IMR-90 (cell line): ENCODE measurements around the gene OR13C5.

ENCODE experiments used
- BHLHE40 ChIP-seq: fragments of 150-350 bp; IDR thresholded peaks from 2 replicates; pipeline ENCODE4 v1.6.1; 2016; ENCODE audit warnings: mild to moderate bottlenecking, low read depth, low read length
- MAZ ChIP-seq: IDR thresholded peaks from 2 replicates; pipeline ENCODE4 v1.6.1; 2012; ENCODE audit warnings: low read depth, mild to moderate bottlenecking, low read length, improper control_type of control experiment, moderate library complexity, borderline replicate concordance
- MXI1 ChIP-seq: IDR thresholded peaks from 2 replicates; pipeline ENCODE4 v1.6.1; 2012; ENCODE audit warnings: low read depth, mild to moderate bottlenecking, low read length, moderate library complexity, borderline replicate concordance
- NFE2L2 ChIP-seq: fragments of 150-350 bp; IDR thresholded peaks from 2 replicates; pipeline ENCODE4 v1.6.1; 2016; ENCODE audit warnings: low read depth, mild to moderate bottlenecking, low read length
- POLR2A ChIP-seq: IDR thresholded peaks from 2 replicates; pipeline ENCODE4 v1.6.1; 2012; ENCODE audit warnings: mild to moderate bottlenecking, low read depth, low read length
- RAD21 ChIP-seq: IDR thresholded peaks from 2 replicates; pipeline ENCODE4 v1.6.1; 2012; ENCODE audit warnings: low read length, improper control_type of control experiment
- RCOR1 ChIP-seq: IDR thresholded peaks from 2 replicates; pipeline ENCODE4 v1.6.1; 2012; ENCODE audit warnings: mild to moderate bottlenecking, low read length, improper control_type of control experiment; ENCODE audit not compliant: insufficient replicate concordance
- RFX5 ChIP-seq: IDR thresholded peaks from 2 replicates; pipeline ENCODE4 v1.8.0; 2012; ENCODE audit warnings: low read depth, mild to moderate bottlenecking, low read length, moderate library complexity
- TF ChIP-seq, protein P1 (sequence below): conservative IDR thresholded peaks from 2 replicates; pipeline ENCODE4 v1.5.1; 2012; ENCODE audit warnings: mild to moderate bottlenecking, low read depth, low read length, improper control_type of control experiment

DNA sequence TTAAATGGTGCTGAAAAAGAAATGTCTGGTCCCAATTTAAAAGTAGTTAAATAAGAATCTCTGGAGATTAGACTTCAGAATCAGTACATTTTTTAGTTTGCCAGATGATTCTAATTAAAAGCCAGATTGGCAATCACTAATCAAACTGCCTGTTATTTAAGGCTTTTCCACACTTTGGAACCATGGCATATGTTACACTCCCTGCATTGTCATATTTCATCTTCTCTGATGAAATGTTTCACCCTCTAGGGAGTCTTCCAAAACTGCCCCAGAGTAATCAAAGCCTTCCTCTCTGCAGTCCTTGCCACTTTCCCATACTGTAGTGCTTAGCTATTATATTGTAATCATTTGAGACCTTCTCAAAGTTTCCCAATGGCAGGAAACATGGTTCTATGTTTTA is 36.2 kb upstream of the OR13C5 start:
- TF ChIP-seq, protein P1, sequence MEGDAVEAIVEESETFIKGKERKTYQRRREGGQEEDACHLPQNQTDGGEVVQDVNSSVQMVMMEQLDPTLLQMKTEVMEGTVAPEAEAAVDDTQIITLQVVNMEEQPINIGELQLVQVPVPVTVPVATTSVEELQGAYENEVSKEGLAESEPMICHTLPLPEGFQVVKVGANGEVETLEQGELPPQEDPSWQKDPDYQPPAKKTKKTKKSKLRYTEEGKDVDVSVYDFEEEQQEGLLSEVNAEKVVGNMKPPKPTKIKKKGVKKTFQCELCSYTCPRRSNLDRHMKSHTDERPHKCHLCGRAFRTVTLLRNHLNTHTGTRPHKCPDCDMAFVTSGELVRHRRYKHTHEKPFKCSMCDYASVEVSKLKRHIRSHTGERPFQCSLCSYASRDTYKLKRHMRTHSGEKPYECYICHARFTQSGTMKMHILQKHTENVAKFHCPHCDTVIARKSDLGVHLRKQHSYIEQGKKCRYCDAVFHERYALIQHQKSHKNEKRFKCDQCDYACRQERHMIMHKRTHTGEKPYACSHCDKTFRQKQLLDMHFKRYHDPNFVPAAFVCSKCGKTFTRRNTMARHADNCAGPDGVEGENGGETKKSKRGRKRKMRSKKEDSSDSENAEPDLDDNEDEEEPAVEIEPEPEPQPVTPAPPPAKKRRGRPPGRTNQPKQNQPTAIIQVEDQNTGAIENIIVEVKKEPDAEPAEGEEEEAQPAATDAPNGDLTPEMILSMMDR: no peak
- TF ChIP-seq MAZ: no peak
- no peak for TF ChIP-seq RAD21
- TF ChIP-seq POLR2A: no peak
- no peak for TF ChIP-seq BHLHE40
- TF ChIP-seq MXI1: no peak
- TF ChIP-seq NFE2L2: no peak
- no peak for TF ChIP-seq RFX5
- no peak for TF ChIP-seq RCOR1
